SK-N-MC (cell line): Measurements from ENCODE around the gene SPDYE6.
"Not testable (repeated sequence)": the region's sequence is repeated elsewhere in the genome, so short reads cannot be mapped to it uniquely, and the experiment has no call there.

Source experiments
- EZH2 ChIP-seq: fragments of 200-600 bp; sonication (generic); IDR thresholded peaks from one replicate; pipeline ENCODE4 v1.6.1; 2017; ENCODE audit warnings: antibody characterized with exemption
- POLR2AphosphoS5 ChIP-seq: IDR thresholded peaks from 2 replicates; pipeline ENCODE4 v1.6.1; 2012; ENCODE audit warnings: mild to moderate bottlenecking, low read depth, low read length, borderline replicate concordance

DNA sequence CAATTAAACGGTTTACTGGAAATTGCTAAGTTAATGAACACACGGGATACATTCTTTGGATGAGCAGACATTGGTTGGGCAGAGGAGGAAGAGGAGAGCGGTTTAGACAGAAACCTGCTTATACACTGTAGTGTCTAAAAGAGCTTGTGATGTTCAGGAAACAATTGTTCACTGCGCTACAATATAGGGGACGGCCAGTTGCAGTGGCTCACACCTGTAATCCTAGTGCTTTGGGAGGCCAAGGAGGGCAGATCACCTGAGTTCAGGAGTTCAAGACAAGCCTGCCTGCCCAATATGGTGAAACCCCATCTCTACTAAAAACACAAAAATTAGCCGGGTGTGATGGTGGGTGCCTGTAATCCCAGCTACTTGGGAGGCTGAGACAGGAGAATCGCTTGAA, 20.7 kb downstream of the SPDYE6 start:
- TF ChIP-seq EZH2, POLR2AphosphoS5: not testable (repeated sequence)
